Measurements from ENCODE around the gene AKT2.

Gene AKT2

DNA sequence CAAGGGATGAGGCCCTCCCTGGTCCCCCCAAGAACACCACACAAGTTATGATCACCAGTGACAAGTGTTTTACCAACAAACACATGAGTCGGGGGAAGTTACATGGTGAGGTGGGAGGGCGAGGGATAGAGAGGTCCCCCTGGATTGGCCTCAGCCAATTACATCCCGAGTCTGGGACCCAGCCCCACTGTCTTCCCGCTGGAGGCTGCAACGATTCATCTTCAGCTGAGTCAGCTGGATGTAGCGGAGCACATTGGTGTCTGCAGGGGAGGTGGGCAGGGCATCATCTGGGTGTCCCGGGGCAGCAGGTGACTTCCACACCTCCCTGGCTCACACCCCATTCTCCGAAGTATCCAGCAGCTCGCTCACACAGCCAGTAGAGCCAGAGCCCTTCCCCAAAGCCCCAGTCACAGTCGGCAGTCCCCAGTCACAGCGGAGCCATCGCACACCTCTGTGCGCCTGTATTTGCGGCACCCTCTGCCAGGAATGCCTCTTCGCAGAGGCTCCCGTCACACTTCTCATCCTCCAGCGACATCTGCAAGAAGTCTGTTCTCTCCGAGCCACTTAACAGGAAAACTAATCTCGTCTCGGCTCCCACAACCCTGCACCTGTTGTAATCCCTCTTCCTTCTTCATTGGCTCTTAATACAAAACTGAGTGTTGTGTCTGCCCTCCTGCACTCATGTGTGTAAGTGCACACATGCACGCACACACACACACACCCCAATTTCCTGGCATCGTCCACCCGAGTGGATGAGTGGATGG, 69.0 kb downstream of the AKT2 start:
- peak; percentile 26 for DNase-seq

DNA sequence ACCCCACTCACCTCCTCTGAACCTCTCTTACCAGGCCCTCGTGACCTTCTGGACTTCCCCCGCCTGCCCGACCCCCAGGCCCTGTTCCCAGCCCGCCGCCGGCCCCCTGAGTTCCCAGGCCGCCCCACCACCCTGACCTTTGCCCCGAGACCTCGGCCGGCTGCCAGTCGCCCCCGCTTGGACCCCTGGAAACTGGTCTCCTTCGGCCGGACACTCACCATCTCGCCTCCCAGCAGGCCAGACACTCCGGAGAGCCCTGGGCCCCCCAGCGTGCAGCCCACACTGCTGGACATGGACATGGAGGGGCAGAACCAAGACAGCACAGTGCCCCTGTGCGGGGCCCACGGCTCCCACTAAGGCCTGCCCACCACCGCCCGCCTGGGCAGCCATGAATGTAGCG, 70.2 kb downstream of the AKT2 start:
- no peak for DNase-seq

DNA sequence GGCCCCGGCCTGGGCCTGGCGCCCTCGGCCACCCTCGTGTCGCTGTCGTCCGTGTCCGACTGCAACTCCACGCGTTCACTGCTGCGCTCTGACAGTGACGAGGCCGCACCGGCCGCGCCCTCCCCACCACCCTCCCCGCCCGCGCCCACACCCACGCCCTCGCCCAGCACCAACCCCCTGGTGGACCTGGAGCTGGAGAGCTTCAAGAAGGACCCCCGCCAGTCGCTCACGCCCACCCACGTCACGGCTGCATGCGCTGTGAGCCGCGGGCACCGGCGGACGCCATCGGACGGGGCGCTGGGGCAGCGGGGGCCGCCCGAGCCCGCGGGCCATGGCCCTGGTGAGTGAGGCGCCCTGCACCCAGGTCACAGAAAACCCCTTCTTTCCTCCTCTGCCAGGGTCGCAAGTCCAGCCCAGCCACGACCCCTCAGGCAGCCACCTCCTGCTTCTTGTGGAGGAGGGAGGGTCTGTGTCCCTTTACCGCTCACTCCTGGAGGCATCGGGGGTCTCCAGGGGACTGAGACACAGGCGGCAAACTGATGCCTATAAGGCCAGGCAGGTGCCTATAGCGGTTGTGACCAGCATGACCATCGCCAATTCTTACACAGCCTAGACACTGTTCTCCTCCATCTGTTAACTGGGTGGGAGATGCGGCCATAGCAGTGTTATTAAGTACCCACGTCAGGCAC, 71.1 kb downstream of the AKT2 start:
- no peak for DNase-seq

DNA sequence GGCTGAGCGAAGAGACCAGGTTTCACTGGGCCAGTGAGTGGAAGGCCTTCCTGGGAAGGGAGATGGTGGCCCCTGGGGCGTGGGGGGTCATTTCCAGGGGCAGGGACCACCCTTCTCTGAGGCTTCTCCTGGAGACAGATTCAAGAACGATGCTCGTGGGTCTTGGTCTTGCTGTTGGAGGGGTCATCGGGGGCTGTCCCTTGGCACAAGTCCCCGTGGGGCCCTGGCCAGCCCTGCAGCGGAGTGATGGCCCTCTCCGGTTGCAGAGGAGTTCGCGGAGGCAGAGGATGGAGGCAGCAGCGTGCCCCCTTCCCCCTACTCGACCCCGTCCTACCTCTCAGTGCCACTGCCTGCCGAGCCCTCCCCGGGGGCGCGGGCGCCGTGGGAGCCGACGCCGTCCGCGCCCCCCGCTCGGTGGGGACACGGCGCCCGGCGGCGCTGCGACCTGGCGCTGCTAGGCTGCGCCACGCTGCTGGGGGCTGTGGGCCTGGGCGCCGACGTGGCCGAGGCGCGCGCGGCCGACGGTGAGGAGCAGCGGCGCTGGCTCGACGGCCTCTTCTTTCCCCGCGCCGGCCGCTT, 71.8 kb downstream of the AKT2 start:
- DNase-seq = no peak

DNA sequence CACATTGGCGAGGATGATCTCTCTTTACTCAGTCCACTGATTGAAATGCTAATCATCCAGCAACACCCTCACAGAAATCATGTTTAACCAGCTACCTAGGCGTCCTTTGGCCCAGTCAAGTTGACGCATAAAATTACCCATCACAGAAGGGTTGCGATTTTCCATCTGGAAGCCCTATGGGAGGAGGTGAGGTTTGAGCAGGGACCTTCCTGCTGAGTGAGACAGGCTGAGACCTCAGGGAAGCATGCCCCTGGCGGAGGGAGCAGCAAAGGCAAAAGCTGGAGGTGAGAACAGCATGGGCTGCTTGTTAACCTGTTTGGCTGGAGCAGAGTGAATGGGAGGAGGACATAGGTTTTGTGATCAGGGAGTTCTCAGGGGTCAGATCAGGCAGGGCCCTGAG, 74.3 kb downstream of the AKT2 start:
- no peak for DNase-seq

DNA sequence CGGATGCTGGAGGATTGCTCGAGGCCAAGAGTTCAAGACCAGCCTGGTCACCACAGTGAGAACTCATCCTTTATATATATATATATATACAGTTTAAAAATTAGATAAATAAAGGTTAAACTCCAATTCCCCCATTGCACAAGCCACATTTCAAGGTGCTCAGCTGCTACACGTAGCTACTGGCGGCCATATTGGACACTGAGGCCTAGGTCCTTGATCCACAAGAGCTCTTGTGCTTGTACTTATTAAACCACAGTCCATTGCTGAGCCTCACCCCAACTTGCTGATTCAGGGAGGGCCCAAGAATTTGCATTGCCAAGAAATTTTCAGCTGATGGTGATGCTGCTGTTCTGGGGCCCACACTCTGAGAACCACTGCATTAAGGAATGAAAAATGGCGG, 76.5 kb downstream of the AKT2 start:
- no peak for DNase-seq

DNA sequence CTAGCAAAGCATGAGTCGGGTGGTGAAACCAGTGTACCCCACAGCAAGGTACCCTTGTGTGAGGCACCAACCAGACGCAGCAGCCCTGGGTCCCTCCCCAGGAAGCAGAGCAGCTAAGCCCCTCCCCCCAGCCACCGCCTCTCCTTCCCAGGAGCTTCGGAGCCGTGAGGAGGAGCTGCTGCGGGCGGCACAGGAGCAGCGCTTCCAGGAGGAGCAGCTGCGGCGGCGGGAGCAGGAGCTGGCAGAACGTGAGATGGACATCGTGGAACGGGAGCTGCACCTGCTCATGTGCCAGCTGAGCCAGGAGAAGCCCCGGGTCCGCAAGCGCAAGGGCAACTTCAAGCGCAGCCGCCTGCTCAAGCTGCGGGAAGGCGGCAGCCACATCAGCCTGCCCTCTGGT, 79.4 kb downstream of the AKT2 start:
- DNase-seq = no peak

DNA sequence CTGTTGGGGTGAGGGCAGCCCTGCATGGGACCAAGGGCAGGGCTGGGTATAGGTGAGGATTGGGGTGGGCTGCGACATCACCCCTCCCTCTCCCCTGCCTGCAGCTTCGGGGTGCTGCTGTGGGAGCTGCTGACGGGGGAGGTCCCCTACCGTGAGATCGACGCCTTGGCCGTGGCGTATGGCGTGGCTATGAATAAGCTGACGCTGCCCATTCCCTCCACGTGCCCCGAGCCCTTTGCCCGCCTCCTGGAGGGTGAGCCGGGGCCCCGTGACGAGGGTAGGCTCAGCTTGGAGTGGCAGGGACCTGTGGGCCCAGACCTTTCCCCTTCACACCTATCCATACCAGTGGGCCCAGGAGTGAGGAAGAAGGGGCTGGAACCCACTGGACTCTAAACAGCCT, 80.8 kb downstream of the AKT2 start:
- DNase-seq = no peak

DNA sequence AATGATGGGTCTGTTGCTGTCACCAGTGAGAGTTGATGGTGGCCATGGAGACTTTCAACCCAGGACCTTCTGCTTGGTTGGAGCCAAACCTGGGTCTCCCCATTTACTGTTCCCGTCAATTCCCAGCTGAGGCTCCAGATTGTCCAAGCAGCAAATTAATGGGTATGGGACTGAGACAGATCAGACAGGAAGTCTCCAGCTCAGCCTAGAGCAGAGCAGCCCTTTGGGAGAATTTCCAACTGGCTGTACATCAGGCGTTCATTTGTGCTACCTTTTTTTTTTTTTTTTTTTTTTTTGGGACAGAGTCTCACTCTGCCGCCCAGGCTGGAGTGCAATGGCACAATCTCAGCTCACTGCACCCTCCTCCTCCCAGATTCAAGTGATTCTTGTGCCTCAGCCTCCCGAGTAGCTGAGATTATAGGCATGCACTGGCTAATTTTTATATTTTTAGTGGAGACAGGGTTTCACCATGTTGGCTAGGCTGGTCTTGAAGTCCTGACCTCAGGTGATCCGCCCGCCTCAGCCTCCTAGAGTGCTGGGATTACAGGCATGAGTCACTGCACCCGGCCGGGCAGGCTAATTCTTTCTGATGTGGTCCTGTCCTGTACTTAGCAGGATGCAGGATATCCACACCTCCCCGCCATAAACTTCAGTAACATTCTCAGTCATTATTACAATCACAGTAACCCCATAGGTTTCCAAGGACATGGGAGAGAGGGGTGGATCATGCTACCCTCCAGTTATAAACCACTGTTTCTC, 84.6 kb downstream of the AKT2 start:
- no peak for DNase-seq

DNA sequence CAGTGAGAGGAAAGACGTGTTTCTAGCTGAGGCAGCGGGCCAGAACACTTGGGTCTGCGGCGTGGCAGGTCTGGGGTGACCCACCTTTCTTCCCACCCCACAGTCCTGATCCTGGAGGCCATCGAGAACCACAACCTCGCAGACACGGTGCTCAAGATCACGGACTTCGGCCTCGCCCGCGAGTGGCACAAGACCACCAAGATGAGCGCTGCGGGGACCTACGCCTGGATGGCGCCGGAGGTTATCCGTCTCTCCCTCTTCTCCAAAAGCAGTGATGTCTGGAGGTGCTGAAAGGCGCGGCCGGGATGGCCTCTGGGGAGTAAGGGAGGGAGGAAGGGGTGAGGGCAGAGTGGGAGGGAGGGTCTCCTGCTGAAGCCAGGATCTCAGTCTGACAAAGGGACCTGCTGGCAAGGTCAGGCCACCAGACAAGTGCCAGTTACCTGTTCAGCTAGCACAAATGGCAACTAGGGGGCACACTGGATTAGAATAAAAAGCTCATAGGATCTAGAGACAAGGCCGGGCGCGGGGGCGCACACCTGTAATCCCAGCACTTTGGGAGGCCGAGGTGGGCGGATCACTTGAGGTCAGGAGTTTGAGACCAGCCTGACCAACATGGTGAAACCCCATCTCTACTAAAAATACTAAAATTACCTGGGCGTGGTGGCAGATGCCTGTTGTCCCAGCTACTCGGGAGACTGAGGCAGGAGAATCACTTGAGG, 86.7 kb downstream of the AKT2 start:
- no peak for DNase-seq

DNA sequence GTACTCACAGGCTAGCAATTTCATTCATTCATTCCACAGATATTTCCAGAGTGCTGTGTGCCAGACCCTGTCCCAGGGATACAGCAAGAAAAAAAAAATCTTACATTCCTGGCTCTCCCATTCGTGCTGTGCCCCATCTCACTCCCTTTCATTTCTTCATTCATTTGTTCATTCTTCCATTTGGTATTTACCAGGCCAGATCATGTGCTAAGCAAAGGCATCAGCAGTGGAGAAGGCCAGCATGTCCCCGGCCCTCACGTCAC, 91.6 kb downstream of the AKT2 start:
- DNase-seq = no peak

DNA sequence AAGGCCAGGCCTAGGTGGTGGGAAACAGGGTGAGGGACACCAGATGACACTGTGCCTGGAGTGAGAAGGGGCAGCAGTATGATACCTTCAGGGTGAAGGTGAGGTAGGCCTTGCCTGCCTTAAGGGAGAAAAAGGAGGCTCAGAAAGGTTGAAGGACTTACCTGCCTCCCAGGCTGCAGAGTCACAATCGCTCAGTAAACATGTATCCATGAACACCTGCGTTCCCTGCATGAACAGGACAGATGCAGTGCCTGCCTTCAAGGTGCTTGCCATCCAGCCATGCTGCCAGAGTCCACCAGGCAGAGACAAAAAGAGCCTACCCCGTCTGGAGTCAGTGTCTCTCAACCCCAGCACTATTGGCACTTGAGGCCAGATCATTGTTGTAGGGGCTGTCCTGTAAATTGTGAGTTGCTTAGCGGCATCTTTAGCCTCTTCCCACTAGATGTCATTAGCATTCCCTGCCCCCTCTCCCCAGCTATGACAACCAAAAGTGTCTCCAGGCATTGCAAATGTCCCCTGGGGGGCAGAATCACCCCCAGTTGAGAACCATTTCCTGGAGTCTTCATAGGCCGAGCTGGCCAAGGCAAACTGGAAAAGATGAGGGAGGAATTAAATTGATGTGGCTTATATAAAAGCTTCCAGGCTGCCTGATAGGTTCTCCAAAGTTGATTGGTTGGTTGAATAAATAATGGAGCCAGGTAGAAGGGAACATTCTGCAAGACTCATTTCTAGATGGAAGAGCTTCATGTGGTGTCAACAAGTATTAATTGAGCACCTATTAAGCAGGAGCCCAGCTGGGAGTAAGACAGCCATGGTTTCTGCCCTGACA, 92.2 kb downstream of the AKT2 start:
- DNase-seq = no peak

DNA sequence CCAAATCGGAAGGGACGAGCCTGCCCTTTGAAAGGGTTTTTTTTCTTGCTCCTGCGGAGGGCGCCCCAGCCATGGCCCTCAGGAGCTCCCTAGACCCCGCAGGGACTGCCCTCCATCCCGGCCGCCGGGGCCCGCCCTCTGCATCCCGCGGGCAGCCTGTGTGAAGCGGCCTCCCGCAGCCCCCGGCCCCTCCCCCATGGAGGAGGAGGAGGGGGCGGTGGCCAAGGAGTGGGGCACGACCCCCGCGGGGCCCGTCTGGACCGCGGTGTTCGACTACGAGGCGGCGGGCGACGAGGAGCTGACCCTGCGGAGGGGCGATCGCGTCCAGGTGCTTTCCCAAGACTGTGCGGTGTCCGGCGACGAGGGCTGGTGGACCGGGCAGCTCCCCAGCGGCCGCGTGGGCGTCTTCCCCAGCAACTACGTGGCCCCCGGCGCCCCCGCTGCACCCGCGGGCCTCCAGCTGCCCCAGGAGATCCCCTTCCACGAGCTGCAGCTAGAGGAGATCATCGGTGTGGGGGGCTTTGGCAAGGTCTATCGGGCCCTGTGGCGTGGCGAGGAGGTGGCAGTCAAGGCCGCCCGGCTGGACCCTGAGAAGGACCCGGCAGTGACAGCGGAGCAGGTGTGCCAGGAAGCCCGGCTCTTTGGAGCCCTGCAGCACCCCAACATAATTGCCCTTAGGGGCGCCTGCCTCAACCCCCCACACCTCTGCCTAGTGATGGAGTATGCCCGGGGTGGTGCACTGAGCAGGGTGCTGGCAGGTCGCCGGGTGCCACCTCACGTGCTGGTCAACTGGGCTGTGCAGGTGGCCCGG, 93.1 kb downstream of the AKT2 start:
- no peak for DNase-seq

DNA sequence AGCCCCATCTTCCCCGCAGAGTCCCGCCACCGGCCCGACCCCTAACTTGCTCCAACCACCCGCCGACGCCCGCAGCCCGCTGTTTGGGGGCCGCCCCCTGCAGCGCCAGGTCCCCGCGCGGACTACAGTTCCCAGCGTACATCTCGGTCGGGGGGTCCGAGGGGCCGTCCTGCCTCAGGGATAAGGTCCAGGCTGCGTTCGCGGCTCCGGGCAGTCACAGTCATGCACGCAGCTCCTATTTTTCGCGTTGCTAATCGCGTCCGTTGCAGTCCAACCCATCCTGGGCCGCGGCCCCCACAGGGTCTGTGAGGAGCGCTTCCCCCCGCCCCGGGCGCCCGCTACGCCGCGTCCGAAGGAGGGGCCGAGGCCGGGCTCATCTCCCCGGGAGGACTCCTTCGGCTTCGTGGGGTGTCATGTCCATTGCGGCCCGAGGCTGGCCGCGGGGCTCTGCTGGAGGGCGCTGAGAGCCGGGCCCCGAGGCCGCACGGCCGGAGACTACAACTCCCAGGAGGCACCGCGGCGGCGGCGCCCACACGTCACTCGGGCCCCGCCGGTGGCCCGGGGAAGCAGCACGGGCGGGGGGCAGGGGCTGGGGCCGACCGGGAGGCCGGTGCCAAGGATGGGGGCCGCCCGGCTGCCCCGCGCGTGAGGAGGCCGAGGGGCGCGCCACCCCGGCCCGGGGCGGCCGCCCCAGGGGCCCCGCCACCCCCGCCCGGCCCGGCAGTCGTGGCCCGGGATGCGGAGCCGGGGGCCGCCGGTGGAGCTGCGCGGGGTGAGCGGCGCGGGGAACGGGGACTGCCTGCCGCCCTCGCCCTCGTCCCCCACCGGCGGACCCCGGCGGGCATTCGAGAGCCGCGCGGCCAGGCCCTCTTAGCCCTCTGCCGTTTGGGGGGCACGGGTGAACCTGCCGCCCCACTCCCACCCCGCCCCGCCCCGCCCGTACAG, 94.0 kb downstream of the AKT2 start, which contains the start of gene MAP3K10:
TSS of gene MAP3K10 (plus strand) at position 536 of the 945 bp plus-strand sequence. CDS start 606 bp downstream, outside the sequence.
- no peak for DNase-seq

DNA sequence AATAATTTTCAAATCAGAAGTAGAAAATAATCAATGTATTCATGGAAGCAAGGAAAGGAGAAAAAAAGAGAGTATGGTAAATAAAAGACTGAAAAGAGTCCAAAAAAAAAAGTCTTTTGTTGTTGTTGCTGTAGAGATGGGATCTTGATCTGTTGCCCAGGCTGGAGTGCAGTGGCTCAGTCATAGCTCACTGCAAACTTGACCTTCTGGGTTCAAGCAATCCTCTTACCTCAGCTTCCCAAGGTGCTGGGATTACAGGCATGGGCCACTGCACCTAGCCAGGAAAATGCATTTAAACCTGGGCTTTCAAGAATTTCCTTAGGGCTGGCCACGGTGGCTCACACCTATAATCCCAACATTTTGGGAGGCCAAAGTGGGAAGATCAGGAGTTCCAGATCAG, 100.9 kb downstream of the AKT2 start:
- no peak for DNase-seq
